Measurements from ENCODE around the gene TMEM120A. TPM values are rescaled to one million over a fixed set of nuclear protein-coding genes. Genes with fewer than 3 reads are reported as not detected.

TMEM120A gene
- total RNA-seq, 4 donors from 2014 or later, result 6.2 to 32.4 (median 29.0) TPM

GRCh38 chr7:75984130-75985008, 10.0 kb downstream of the TMEM120A start:
- no peak for TF ChIP-seq EP300 (IDR thresholded peaks at IDR 0.05)
- TF ChIP-seq POLR2AphosphoS5 (IDR thresholded peaks at IDR 0.05), result no peak
- TF ChIP-seq POLR2A (IDR thresholded peaks at IDR 0.05), result no peak
- TF ChIP-seq, protein P1, sequence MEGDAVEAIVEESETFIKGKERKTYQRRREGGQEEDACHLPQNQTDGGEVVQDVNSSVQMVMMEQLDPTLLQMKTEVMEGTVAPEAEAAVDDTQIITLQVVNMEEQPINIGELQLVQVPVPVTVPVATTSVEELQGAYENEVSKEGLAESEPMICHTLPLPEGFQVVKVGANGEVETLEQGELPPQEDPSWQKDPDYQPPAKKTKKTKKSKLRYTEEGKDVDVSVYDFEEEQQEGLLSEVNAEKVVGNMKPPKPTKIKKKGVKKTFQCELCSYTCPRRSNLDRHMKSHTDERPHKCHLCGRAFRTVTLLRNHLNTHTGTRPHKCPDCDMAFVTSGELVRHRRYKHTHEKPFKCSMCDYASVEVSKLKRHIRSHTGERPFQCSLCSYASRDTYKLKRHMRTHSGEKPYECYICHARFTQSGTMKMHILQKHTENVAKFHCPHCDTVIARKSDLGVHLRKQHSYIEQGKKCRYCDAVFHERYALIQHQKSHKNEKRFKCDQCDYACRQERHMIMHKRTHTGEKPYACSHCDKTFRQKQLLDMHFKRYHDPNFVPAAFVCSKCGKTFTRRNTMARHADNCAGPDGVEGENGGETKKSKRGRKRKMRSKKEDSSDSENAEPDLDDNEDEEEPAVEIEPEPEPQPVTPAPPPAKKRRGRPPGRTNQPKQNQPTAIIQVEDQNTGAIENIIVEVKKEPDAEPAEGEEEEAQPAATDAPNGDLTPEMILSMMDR (IDR thresholded peaks at IDR 0.05), result no peak
- WGBS, 2 donors (ENCODE audit: low coverage in 1 of 2), result 88% methylated on average over 5 of the region's 44 CpGs; no CpG with 5 or more reads in 1 of the 2 donors
- Histone ChIP-seq H3K4me3 (no peak overlapping the region), H3K27me3 (no peaks in the 10 kb centered on the region), H3K9me3 (no peaks in the 10 kb centered on the region), H3K4me1 (peaks cover 0 to 20% (median 2%) of the 10 kb centered on the region in 3 donors), H3K36me3 (peaks cover 0 to 90% of the 10 kb centered on the region in 2 donors), H3K27ac (peak overlapping the region in 1 of 4 donors; percentile 1)
- no peak for ATAC-seq

DNA sequence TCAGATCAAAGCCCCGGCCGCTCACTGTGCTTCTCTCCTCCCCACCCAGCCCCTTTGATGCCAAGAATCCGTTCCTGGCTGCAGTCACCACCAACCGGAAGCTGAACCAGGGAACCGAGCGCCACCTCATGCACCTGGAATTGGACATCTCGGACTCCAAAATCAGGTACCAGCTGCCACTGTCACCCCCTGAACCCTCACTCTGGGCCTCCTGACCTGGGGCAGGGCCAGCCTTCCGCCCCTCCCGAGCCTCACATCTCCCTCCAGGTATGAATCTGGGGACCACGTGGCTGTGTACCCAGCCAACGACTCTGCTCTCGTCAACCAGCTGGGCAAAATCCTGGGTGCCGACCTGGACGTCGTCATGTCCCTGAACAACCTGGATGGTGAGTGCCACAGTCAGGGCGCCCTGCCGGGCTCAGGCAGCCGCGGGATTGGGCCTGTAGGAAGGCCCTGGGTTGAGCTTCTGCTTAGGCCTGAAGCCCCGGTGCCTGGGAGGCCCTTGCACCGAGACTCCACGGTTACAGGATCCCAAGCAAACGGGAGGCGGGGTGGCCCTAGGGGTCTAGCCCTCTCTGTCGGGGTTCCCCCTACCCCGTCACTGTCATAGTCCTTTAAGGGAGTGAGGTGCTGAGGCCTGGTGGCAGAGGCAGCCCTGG, 10.8 kb downstream of the TMEM120A start:
- no peak for ATAC-seq
- WGBS, 2 donors (ENCODE audit: low coverage in 1 of 2), result 45 to 57% methylated on average over 2 to 4 of the region's 26 CpGs
- Histone ChIP-seq H3K4me1 (peaks cover 0 to 23% (median 0%) of the 10 kb centered on the region in 3 donors), H3K27ac (peak overlapping the region in 1 of 4 donors; percentile 1), H3K4me3 (no peak overlapping the region), H3K36me3 (peaks cover 0 to 98% of the 10 kb centered on the region in 2 donors), H3K27me3 (no peaks in the 10 kb centered on the region), H3K9me3 (no peaks in the 10 kb centered on the region)
- TF ChIP-seq, protein P1 (IDR thresholded peaks at IDR 0.05), result no peak
- no peak for TF ChIP-seq POLR2A (IDR thresholded peaks at IDR 0.05)
- no peak for TF ChIP-seq POLR2AphosphoS5 (IDR thresholded peaks at IDR 0.05)
- TF ChIP-seq EP300 (IDR thresholded peaks at IDR 0.05), result no peak

- Histone ChIP-seq H3K4me3 (no peak overlapping the region), H3K27ac (peak overlapping the region in 1 of 4 donors; percentile 10), H3K4me1 (peaks cover 0 to 27% (median 0%) of the 10 kb centered on the region in 3 donors), H3K27me3 (no peaks in the 10 kb centered on the region), H3K36me3 (peaks cover 0 to 89% of the 10 kb centered on the region in 2 donors), H3K9me3 (no peaks in the 10 kb centered on the region)
- no peak for ATAC-seq
- WGBS, 2 donors (ENCODE audit: low coverage in 1 of 2), result 80% methylated on average over 1 of the region's 22 CpGs; no CpG with 5 or more reads in 1 of the 2 donors
- no peak for TF ChIP-seq POLR2A (IDR thresholded peaks at IDR 0.05)
- no peak for TF ChIP-seq POLR2AphosphoS5 (IDR thresholded peaks at IDR 0.05)
- TF ChIP-seq, protein P1 (IDR thresholded peaks at IDR 0.05), result no peak
- TF ChIP-seq EP300 (IDR thresholded peaks at IDR 0.05), result no peak
Observed at GRCh38 chr7:75982306-75983064, 11.9 kb downstream of the TMEM120A start.

DNA sequence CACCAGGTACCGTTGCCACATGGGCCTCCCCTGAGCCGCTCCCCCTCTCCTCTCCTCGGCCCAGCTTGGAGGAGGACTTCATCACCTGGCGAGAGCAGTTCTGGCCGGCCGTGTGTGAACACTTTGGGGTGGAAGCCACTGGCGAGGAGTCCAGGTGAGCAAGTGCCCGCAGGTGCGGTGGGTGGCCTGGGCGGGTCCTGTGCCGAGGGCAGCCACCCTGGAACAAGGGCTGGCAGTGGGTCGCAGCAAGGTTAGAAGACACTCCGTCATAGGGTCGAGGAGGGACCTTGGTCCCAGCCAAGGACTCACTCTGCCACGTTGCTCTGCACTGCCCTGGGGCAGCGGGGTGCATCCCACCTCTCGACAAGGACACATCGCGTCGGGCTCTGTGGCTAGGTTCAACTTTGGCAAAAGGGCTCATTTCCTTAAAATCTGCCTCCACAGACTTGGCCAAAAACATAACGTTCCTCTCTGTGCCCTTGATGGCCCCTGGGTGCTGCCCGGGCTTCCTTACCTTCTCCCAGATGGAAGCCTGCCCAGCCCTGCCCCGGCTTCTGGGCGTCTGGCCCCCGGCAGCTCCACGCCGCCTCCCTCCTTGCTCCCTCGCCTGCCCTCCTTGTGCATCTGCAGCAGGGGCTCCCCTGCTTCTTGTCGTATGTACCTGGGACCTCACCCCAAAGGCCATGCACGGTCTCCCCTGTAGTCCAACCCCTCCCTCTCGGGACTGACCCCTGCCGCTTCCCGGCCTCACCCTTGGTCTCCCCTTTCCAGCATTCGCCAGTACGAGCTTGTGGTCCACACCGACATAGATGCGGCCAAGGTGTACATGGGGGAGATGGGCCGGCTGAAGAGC, 12.7 kb downstream of the TMEM120A start:
- Histone ChIP-seq H3K4me3 (no peak overlapping the region), H3K36me3 (peaks cover 0 to 85% of the 10 kb centered on the region in 2 donors), H3K9me3 (no peaks in the 10 kb centered on the region), H3K27me3 (no peaks in the 10 kb centered on the region), H3K4me1 (peaks cover 0 to 32% (median 0%) of the 10 kb centered on the region in 3 donors), H3K27ac (no peak overlapping the region)
- ATAC-seq, result no peak
- 60 to 84% methylated on average over 2 to 17 of the region's 38 CpGs for WGBS, 2 donors (ENCODE audit: low coverage in 1 of 2)
- TF ChIP-seq POLR2A (IDR thresholded peaks at IDR 0.05) (no peak), POLR2AphosphoS5 (IDR thresholded peaks at IDR 0.05) (no peak), EP300 (IDR thresholded peaks at IDR 0.05) (no peak)
- TF ChIP-seq, protein P1 (IDR thresholded peaks at IDR 0.05), result no peak

All from gastroesophageal sphincter (tissue), 4 donors.